ENCODE data around the gene G3BP1. TPM values are rescaled to one million over a fixed set of nuclear protein-coding genes. Genes with fewer than 3 reads are reported as not detected.

G3BP1 gene
- total and polyA plus RNA-seq, 9 of the 15 experiments (the other 6 are each of a cell fraction or from before 2014, with no cell fraction given) = 54.7 to 264 (median 105) TPM

- TF ChIP-seq E2F4 (CRISPR knock-in tag; IDR thresholded peaks at IDR 0.05; ENCODE audit: low read depth) = no peak
- TF ChIP-seq FOXK1 (CRISPR knock-in tag; IDR thresholded peaks at IDR 0.05; ENCODE audit: borderline replicate concordance) = peak; percentile 84; the same call in 1 of the 2 replicates
- TF ChIP-seq SMC3 (conservative IDR thresholded peaks at IDR 0.05; ENCODE audit: insufficient read depth, low read depth, low read length) = no peak
- peak; percentile 91 for TF ChIP-seq MAX (CRISPR knock-in tag; IDR thresholded peaks at IDR 0.05)
- TF ChIP-seq TRIM24 (IDR thresholded peaks at IDR 0.05) = 0 out of 4 replicates have a peak, but pooled peaks of 1 of the 2 experiments have one; percentile 27
- TF ChIP-seq THAP12 (CRISPR knock-in tag; IDR thresholded peaks at IDR 0.05) = peak; percentile 77
- peak; percentile 86 for TF ChIP-seq CHD1 (IDR thresholded peaks at IDR 0.05; ENCODE audit: low read length)
- peak; percentile 60 for TF ChIP-seq HCFC1 (IDR thresholded peaks at IDR 0.05; ENCODE audit: low read depth, low read length)
- no peak for TF ChIP-seq ZNF407 (IDR thresholded peaks at IDR 0.05; ENCODE audit: low read depth)
- TF ChIP-seq ZNF184 (CRISPR knock-in tag; IDR thresholded peaks at IDR 0.05) = no peak
- no peak for TF ChIP-seq SRF (CRISPR knock-in tag; IDR thresholded peaks at IDR 0.05)
- no peak for TF ChIP-seq HEY1 (CRISPR knock-in tag; IDR thresholded peaks at IDR 0.05; ENCODE audit: borderline replicate concordance)
- TF ChIP-seq MAFF (IDR thresholded peaks at IDR 0.05; ENCODE audit: low read length) = peak; percentile 43; the same call in 1 of the 2 replicates
- TF ChIP-seq SRSF7 (optimal IDR thresholded peaks at IDR 0.05; ENCODE audit: low read depth, low read length) = no peak
Measured at GRCh38 chr5:151770383-151771258, 1.1 kb upstream of the G3BP1 start (continued).

All from K562 (cell line).